DOHH2 (cell line): ENCODE measurements around the gene TNIP3.

Experiments
- H3F3A ChIP-seq: fragments of 200-600 bp; sonication (generic), shearing (Covaris generic); 2 replicates; pipeline ENCODE4 v1.6.0; 2016; ENCODE audit warnings: antibody characterized with exemption, mild to moderate bottlenecking; ENCODE audit not compliant: control insufficient read depth, insufficient read depth
- H3K27ac ChIP-seq: fragments of 200-600 bp; sonication (generic); 2 replicates; pipeline ENCODE4 v1.5.1; 2014; ENCODE audit warnings: low read depth, mild to moderate bottlenecking, low read length, moderate library complexity
- H3K27me3 ChIP-seq: fragments of 200-600 bp; sonication (generic); 2 replicates; pipeline ENCODE4 v1.6.1; 2014; ENCODE audit warnings: mild to moderate bottlenecking, low read length, mixed read lengths; ENCODE audit not compliant: control insufficient read depth
- H3K36me3 ChIP-seq: fragments of 200-600 bp; sonication (generic); 2 replicates; pipeline ENCODE4 v1.6.1; 2014; ENCODE audit warnings: mild to moderate bottlenecking, low read length, moderate library complexity, mixed read lengths; ENCODE audit not compliant: control insufficient read depth
- H3K4me1 ChIP-seq: fragments of 200-600 bp; sonication (generic); 2 replicates; pipeline ENCODE4 v1.6.1; 2014; ENCODE audit warnings: mild to moderate bottlenecking, low read length, mixed read lengths; ENCODE audit not compliant: control insufficient read depth
- H3K4me2 ChIP-seq: fragments of 200-600 bp; sonication (generic); 2 replicates; pipeline ENCODE4 v1.6.0; 2014; ENCODE audit warnings: mild to moderate bottlenecking, low read length, moderate library complexity
- H3K4me3 ChIP-seq: fragments of 200-600 bp; sonication (generic); 2 replicates; pipeline ENCODE4 v1.5.1; 2014; ENCODE audit warnings: mild to moderate bottlenecking, low read length, mixed read lengths
- H3K79me2 ChIP-seq: fragments of 200-600 bp; sonication (generic); 2 replicates; pipeline ENCODE4 v1.6.1; 2014; ENCODE audit warnings: mild to moderate bottlenecking, low read length, mixed read lengths; ENCODE audit not compliant: control insufficient read depth
- H3K9me2 ChIP-seq: fragments of 200-600 bp; sonication (generic); replicated peaks from 2 replicates; pipeline ENCODE4 v1.6.1; 2014; ENCODE audit warnings: mild to moderate bottlenecking, low read length, mixed read lengths; ENCODE audit not compliant: control insufficient read depth
- H3K9me3 ChIP-seq: fragments of 200-600 bp; sonication (generic); 2 replicates; pipeline ENCODE4 v1.6.1; 2014; ENCODE audit warnings: antibody characterized with exemption, low read length, mixed read lengths; ENCODE audit not compliant: control insufficient read depth, insufficient read depth
- H4K20me1 ChIP-seq: fragments of 200-600 bp; sonication (generic); 2 replicates; pipeline ENCODE4 v1.6.0; 2014; ENCODE audit warnings: low read depth, mild to moderate bottlenecking, antibody characterized with exemption, low read length, moderate library complexity; ENCODE audit not compliant: control insufficient read depth, insufficient read depth
- EZH2phosphoT487 ChIP-seq: fragments of 200-600 bp; sonication (generic); IDR thresholded peaks from 2 replicates; pipeline ENCODE4 v1.6.1; 2017; ENCODE audit warnings: borderline replicate concordance, mild to moderate bottlenecking, antibody characterized with exemption, low read length, moderate library complexity, mixed read lengths
- TF ChIP-seq, protein P1 (sequence below): fragments of 200-600 bp; sonication (generic); IDR thresholded peaks from one replicate; pipeline ENCODE4 v1.5.1; 2014; ENCODE audit warnings: antibody characterized with exemption, mild to moderate bottlenecking, low read depth, low read length; ENCODE audit not compliant: poor library complexity, severe bottlenecking

TNIP3 gene

DNA sequence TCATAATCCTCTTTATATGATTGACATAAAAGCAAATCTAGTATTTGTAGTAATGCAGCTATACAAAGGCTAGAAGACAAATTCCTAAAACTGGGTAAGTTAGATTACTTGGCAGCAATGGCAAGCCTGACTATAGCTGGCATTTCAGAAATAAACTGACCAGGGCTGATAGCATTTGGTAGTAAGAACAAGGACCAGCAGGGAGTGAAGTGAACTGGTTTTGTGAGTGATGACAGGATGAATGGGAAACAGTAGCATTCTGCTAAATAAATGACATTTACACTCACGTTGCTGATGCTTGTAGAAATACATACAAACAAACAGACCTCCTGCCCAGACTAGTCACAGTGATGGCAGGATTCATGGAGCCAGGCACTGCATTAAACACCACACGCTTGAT is 31.5 kb upstream of the TNIP3 start:
- Histone ChIP-seq H3K9me3 (no peaks in the 10 kb centered on the region), H3K4me2 (no peak overlapping the region), H3F3A (no peaks in the 10 kb centered on the region), H3K27me3 (0 out of 2 replicates have a peak, but pooled peaks cover under 1% of the 10 kb centered on the region), H4K20me1 (no peaks in the 10 kb centered on the region), H3K4me3 (no peak overlapping the region), H3K4me1 (no peaks in the 10 kb centered on the region), H3K27ac (no peak overlapping the region), H3K9me2 (no peaks in the 10 kb centered on the region), H3K79me2 (no peaks in the 10 kb centered on the region), H3K36me3 (no peaks in the 10 kb centered on the region)
- TF ChIP-seq, protein P1, sequence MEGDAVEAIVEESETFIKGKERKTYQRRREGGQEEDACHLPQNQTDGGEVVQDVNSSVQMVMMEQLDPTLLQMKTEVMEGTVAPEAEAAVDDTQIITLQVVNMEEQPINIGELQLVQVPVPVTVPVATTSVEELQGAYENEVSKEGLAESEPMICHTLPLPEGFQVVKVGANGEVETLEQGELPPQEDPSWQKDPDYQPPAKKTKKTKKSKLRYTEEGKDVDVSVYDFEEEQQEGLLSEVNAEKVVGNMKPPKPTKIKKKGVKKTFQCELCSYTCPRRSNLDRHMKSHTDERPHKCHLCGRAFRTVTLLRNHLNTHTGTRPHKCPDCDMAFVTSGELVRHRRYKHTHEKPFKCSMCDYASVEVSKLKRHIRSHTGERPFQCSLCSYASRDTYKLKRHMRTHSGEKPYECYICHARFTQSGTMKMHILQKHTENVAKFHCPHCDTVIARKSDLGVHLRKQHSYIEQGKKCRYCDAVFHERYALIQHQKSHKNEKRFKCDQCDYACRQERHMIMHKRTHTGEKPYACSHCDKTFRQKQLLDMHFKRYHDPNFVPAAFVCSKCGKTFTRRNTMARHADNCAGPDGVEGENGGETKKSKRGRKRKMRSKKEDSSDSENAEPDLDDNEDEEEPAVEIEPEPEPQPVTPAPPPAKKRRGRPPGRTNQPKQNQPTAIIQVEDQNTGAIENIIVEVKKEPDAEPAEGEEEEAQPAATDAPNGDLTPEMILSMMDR, result no peak
- TF ChIP-seq EZH2phosphoT487, result no peak

DNA sequence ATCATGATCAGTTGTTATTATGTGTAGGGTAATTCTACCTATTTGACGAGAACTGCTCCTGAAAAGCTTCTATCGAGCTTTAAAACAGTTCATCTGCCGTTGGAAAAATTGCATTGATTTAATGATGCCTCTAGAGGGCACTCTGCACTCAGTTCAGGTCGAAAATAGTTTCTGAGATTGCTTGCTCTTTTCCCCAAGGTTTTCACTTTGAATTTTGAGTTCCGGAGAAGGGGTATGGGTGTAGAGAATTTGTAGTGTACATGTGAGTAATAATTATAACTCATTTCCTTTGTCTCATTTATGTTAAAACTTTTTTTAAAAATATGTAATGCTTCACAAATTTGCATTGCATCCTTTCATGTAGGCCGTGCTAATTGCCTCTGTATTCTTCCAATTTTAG is 28.4 kb upstream of the TNIP3 start:
- Histone ChIP-seq H3K4me1 (no peaks in the 10 kb centered on the region), H3K9me3 (no peaks in the 10 kb centered on the region), H3F3A (no peaks in the 10 kb centered on the region), H3K4me2 (no peak overlapping the region), H3K27me3 (0 out of 2 replicates have a peak, but pooled peaks cover 7% of the 10 kb centered on the region), H3K9me2 (no peaks in the 10 kb centered on the region), H3K79me2 (no peaks in the 10 kb centered on the region), H3K4me3 (no peak overlapping the region), H3K36me3 (no peaks in the 10 kb centered on the region), H3K27ac (no peak overlapping the region), H4K20me1 (no peaks in the 10 kb centered on the region)
- TF ChIP-seq, protein P1, result peak; percentile 71
- TF ChIP-seq EZH2phosphoT487, result no peak

DNA sequence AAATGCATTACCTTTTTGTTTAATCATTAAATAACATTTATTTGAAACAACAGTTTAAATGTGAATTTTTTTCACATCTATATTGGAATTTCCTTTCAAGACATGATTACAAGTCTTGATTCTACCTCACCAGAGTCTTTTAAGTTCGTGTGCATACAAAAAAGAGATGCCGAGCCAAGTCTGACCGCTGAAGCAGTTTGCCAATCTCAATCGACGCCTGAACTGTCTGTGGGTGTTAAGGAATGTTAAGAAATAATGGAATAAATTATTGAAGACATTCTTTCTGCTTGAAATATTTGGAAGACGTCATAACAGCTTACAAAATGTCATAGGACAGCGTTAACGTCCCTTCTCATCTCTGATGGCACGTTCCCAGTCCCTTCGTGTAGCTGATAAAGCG is 27.9 kb upstream of the TNIP3 start:
- no peaks in the 10 kb centered on the region for H3K79me2 ChIP-seq
- no peak overlapping the region for H3K27ac ChIP-seq
- H3F3A ChIP-seq, result no peaks in the 10 kb centered on the region
- no peaks in the 10 kb centered on the region for H3K9me3 ChIP-seq
- H3K4me3 ChIP-seq, result no peak overlapping the region
- H3K27me3 ChIP-seq, result 0 out of 2 replicates have a peak, but pooled peaks cover 7% of the 10 kb centered on the region
- no peaks in the 10 kb centered on the region for H3K36me3 ChIP-seq
- TF ChIP-seq, protein P1, result no peak
- no peak for TF ChIP-seq EZH2phosphoT487
- no peaks in the 10 kb centered on the region for H4K20me1 ChIP-seq
- no peak overlapping the region for H3K4me2 ChIP-seq
- H3K9me2 ChIP-seq, result no peaks in the 10 kb centered on the region
- H3K4me1 ChIP-seq, result no peaks in the 10 kb centered on the region
